ENCODE measurements around the gene ZNF503.

The ZNF503 gene

DNA sequence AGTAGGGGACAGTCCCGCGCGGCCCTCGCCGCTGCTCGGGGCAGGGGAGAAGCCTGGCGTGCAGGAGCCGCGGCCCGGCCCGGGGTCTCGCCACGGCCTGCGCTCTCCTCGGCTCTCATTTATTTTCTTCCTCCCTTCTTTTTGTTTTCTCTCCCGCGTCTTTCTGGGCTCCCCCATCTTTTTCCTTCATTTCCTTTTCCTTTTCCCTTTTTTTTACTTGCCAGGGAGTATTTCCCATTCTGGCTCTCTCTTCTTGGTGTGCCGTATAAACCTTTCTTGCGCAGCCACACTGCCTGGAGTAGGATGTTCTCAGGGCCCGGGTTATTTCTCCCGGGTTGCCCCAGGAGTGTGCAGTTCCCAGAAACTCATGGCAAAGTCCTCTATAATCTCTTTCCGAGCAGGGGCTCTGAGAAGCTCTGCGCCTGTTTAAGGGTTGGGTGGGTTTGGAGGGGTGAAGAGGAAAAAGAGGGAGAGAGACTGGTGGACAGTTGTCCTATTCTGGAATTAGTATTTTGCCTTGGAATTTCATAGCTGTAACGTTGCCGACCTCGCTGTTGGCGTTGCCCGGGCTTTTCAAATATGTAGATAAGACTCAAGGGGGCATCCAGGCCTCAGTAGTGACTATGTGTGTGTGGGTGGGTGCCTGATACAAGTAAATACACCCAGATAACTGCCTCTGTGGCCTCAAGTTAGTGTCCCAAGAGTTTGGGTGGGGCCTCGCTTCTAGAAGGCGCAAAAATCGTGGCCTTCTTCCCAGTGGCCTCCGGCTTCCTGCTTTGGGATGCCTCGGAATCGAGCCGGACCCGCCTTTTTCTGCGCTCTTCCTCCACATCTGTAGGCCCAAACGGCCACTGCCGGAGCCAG is 4.3 kb upstream of the ZNF503 start:
- DNase-seq, result no peak

GRCh38 chr10:75404815-75405597 is 3.4 kb upstream of the ZNF503 start:
- DNase-seq, result no peak

DNA sequence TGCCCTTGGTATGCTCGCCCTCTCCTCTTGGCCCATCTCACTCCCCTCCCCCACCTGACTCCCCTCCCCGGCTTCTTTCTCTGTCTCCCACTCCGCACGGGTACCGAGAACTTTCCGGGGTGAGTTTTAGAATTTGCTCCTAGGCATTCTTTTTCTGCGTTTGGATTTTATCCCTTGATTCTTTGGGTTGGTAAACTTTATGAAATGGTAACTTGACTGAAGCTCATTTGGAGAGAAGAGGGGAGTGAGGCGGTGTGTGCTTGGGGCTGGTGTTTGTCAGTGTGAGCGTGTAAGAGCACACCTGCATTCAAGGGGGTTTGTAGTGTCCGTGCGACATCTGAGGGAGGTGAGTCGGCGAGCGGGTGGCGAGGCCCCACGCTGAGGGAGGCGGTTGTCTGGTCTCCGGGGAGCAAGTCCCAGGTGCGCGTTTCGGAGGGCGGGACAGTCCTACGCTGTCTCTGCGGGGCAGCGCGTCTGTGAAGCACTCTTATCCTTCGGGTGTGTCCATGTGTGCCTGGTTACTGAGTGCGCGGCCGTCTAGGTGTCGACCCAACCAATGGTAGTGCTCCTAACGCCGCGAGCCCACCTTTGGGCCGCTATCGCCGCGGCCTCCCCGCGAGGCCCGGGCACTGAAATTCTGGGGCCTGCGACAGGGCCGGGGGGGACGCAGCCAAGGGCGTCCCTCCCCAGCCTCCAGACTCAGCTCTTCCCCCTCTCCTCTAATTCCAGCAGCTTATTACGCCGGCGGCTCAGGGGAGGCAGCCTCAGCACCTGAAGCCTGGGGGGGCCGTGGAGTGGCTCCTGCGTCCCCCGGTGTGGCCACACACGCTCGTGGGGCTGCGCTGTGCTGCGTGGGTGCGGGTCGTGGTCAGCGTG is 2.6 kb upstream of the ZNF503 start:
- DNase-seq, result peak; percentile 24

DNA sequence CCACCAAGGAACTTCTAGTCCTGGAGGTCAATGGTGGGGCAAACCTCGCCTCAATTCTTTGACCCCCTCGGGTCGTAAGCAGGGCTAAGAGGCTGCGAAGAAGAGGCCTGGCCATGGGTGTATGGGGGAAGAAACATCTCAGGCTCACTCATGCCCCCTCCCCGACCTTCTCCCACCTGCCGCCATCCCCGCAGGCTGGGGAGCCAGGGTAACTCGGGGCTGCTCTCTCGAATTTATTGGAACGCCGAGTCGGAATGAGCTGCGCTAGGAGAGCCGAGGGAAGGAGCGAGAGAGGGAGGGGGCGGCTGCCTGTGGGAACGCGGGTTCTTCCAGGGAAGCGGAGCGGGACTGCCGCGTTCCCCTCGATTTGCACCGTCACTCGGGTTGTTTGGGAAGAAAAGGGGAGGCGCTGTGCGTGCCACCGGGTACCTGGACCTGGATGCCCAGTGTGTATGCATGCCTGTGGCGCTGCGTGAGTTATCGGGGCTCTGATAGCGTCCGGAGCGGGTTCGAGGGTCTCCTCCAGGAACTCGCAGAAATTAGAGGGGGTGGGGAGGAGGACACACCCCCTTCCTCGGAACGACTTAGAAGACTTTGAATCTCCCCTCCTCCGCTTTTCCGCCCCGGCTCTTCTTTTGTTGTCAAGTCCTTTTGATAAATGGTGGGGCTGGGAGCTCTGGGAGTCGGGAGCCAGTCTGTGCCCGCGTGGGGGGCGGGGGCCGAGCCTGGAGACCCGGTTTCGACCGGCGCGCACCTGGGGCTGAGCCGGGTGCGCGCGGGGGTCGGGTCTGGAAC is 1.8 kb upstream of the ZNF503 start:
- peak; percentile 45 for DNase-seq

DNA sequence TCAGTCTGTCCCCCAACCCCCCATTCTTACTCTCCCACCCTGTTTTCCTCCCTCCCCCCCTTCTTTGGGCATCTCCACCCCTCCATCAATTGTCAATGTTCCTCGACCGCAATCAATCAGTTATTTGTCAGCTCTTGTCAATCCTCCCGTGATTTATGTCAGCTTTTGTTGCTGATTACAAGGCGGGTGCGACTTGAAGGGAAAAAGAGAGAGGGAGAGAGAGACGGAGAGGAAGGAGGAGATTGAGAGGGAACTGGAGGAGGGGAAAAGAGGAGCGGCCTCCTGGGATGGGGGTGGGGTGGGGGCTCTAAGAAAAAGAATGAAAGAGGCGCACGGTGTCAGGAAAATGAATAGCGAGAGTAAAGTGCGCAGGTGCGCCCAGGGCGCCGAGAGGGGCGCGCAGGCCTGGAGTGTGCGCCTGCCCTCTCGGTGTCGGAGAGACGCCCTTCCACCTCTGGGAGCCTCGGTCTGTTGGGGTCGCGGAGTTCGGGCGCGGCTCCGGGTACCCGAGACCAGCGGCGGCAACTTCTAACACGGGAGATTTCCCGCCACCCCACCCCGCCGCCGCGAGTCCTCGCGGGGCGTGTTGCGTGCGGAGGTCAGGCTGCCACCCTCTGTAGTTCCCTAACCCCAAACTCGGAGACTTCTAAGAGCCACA is 1.1 kb upstream of the ZNF503 start:
- DNase-seq, result peak; percentile 89

DNA sequence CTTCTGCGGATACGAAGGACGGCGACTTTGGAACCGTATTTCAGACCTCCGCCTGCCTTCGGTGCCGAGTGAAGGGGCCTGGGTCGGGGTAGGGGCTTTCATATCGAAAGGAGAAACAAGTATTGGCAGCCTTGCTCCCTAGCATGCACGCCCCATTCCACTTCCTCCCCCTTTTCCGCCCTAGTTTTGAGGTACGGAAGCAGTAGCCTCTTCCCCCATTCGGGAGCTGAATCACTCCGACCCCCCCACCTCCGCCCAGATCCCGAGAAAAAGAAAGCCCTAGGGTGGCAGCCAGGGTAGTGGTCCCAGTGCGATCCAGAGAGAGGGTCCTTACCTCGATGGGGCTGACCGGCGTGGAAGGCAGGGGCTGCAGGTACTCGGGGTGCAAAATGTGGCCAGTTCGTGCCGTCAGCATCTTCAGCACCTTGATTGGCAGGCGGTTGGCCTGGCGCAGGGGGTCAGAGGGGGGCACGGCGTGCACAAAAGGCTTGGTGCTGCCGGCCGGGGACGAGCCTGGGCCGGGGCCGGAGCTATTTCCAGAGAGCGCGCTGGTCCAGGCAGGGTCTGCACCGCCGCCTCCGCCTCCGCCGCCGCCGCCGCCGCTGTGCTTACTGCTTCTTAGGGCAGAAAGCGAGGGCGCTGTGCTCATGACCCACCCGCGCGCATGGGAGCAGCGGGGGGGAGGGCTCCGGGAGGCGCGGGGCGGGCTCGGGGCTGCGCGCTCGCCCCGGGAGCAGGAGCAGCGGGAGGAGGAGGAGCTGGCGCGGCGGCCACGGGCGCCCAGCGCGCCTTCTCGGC is 594 bp downstream of the ZNF503 start:
- DNase-seq, result peak; percentile 61

GRCh38 chr10:75400163-75400770 is 1.3 kb downstream of the ZNF503 start:
- peak; percentile 42 for DNase-seq

DNA sequence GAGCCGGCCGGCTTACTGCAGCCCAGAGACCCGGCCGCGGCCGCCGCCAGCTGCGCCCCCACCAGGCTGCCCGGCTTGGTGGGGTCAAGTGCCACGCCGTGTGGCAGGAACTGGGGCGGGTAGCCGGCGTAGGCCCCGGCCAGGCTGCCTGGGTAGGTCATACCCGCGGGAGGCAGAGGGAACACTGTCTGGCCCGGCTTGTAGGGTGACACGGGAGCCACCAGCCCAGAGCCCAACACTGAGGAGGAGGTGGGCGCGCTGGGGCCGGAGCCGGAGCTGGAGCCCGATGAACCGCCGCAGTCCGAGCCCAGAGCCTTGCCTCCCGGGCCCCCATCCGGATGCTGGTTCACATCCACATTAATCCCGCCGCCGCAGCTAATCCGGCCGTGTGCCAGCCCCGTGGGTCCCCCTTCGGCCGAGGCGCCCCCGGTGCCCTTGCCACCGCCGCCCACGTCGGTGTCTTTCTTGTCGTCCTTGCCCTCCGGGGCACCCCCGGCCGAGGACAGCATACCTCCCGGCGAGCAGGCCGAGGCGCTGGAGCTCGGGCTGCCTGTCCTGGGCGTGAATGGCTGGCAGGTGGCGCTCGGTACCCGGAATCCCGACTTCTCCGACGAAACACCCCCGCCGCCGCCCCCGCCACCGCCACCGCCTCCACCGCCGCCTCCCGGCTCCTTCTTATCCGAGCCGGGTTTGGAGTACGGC is 2.0 kb downstream of the ZNF503 start:
- DNase-seq, result peak; percentile 42

DNA sequence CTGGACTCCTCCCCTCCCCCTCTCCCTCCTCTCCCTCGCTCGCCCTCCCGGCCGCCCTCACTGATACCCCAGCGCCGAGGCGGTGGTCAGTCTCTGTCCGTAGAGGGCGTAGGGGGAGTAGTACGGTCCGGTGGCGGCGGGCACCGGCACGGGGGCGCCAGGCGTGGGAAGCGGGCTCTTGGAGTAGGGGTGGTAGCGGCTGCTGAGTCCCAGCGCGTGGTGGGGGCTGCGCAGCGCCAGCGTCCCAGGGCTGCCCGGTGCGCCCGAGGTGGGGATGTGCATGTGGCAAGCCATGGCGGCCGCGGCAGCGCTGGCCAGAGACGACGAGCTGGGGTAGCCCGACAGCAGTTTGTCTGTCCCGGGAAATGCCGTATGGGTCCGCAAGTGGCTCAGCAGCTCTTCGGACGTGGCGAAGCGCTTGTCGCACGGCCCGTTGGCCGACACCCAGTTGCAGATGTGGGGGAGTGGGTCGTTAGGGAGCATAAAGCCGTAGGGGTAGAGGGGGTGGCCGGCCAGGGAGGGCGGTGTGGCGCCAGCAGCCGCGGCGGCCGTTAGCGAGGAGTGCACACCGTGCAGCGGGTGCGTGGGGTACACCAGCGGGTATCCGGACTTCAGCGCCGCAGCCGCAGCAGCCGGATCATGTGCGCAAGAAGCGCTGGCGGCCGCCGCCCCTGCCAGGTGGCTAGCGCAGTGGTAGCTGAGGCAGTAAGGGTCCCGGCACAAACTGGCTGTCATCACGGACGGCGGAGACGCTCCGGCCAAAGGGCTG is 2.7 kb downstream of the ZNF503 start:
- no peak for DNase-seq

DNA sequence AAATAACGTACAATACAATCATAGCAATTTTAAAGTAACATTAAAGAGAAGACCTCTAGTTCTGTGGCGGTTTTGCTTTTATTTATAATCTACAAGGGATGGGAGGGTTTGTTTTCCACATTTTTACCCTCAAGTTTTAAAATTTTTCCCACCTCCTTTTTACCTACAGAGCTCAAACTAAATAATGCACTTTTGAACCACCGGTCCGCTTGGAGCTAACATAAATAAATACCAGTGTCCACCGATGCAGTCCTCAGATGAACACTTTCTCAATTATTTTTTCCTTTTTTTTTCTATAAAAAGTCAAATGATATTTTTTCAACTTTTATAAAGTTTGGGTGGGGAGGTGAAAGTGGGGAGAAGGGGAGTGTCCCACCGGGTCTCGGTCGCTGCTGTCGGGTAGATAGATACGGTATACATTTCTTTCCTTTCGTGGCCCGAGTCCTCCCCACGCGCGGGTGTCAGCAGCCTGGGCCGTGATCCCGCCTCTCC is 3.3 kb downstream of the ZNF503 start:
- DNase-seq, result no peak

- DNase-seq, result no peak
Observed at GRCh38 chr10:75397496-75398199, 3.9 kb downstream of the ZNF503 start.

DNA sequence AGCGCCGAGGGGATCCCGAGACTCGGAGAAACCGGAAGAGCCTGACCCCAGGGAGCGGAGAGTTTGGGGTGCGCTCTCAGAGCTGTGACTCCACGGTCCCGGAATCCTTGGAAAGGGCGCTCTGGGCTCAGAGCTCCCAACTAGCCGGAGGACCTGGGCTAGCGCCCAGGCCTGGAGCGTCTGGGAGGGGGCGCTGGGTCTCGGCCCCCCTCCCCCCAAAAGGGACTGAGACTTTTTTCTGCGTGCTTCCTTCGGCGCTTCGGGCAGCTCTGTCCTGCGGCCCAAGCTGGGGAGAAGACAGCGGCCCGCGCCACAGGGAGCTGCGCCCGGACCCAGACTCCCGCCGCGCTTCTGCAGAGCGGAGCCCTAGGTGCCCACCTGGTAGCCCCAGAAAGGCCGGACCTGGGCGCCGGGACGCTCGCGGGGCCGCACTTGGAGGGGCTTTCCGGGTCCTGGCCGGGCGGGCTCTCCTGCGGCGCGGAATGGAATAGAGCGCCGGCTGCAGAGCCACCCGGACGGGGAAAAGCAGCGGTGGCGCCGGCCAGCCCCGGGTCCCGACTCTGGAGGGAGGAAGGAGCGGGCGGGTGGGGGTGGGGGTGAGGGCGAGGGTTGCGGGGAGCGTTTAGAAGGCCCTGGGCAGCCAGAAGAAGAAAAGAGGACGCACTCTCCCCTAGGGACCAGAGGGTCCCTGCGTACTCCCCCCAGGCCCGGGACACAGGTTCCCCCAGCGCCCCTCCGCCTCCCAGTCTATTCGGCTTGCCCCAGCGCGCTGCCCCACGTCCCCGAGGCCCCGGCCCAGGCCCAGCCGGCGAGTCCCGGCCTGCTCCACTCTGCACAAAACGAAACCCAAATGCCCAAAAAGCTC is 4.7 kb downstream of the ZNF503 start:
- no peak for DNase-seq

DNA sequence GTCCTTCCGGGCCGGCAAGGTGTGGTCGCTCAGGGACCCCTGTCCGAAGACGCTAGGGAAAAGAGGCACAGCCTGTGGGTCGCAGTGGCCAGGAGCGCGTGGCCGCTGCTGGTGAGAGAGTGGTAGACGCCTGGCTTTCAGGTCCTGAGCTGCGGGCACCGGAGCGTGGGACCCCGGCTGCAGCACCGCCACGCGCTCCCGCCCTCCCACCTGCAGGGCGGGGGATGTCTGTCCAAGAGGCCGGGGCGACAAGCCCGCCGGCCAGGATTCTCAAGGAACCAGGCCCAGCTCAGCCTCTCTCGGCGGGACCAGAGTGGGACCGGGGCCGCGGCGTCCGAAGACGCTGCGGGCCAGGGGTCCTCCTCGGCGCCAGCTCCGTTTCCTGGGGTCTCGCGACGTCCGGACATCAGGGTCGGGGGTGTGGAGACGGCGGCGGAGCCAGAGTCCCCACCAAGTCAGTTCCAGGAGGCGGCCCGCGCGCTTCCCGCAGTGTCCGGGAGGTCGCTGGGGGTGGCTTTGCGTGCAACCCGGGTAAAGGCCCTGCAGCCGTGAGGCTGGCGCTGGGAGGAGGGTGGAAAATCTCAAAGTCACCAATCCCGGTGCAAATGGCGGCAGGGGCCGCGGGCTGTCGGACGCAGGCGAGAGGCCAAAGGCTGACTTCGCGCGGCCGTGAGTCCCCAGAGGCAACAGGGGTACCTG is 5.5 kb downstream of the ZNF503 start:
- DNase-seq, result no peak

DNA sequence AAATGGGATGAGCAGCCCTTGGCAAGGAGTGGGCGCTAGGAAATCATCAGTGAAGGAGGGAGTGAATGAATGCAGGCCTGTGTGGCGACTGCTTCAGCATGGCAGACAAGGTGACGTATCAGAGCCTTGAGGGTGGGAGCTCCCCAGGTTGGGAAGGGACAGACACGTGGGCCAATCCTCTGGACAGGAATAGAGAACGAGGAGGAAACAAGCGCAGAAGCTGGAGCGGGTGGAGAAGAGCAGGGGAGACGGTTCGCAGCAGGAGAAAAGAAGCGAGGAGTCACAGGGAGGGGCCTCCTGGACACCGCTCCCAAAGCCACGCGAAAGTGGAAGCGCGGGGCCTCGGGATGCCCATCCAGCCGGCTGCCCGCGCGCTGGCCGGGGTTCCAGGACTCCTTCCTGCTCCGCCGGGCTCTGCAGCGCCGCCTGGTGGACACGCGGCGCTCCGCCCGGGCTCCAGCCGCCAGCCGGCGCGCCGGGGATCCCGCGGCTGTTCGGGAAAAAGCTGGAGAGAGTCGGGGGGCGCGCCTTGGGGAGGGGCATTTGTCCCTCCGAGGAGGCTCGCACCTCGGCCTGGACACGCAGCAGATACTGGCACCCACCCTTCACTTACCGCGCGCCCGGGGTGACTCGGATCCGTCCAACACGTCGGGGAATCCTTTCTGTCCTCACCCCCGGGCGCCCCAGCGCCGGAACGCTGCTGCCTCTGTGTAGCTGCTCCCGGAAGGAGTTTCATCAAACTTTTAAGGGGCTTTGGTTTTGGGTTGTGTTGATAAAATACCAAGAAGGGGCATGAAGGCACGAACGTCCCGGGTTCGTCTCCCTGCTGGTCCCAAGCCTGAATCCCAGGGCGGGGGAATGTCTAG is 6.3 kb downstream of the ZNF503 start:
- DNase-seq, result no peak

DNA sequence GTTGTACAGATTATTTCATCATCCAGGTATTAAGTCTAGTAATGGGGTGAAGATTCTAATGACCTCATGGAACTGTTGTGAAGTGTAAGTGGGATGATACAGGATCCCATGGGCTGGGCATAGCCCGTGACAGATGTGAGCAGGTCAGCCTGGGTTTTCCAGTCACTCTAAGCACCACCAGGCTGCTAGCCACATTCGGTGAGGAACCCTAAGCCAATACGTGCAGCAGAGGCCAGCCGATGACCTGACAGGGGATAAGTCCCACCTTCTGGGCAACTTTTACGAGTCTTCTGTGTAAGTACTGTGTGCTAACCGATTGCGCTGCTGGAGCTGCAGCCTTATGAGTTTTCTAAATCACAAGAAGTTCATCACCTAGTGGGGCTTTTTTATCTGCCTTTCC is 7.3 kb downstream of the ZNF503 start:
- no peak for DNase-seq
